GM18870 (cell line): ENCODE measurements around the gene MINDY4.

ENCODE experiments used
- ATAC-seq: cut with Tn5 transposase; IDR thresholded peaks from one replicate; pipeline ENCODE4 v1.9.1; 2021; ENCODE audit warnings: moderate library complexity; ENCODE audit not compliant: unreplicated experiment

Gene MINDY4

GRCh38 chr7:30873656-30874055 is 102.4 kb downstream of the MINDY4 start:
- no peak for ATAC-seq

GRCh38 chr7:30874656-30875302 is 103.6 kb downstream of the MINDY4 start:
- no peak for ATAC-seq

DNA sequence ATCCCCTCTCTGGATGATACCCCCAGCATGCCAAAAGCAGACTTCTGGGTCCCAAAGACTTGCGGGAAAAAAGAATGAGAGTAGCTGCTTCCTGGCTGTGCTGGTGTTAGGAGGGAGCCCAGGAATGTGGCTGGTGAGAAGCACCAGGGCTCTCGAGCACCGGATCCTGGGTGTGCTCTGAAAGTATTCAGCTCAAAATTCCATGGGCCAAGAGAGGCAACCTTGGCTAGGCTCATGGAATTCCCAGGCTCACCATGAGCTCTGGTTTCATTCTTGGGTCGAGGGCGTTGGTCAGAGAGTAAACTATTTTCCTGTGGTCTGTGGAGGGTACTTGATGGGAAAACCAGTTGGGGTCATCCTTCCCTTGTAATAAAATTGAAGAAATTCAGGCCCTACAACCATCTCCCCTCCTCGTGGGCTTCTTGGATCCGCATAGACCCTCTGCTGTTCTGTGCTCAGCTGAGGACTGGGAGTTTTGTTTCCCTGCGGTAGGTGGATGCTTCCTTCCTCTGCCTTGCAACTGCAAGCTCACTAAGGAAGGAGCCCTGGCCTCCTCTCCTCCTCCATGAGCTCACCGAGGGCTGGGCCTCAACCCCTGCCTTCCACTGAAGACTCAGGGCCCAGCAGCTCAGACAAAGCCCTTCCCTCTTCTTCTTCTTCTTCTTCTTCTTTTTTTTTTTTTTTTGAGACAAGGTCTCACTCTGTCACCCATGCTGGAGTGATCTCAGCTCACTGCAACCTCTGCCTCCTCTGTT is 106.0 kb downstream of the MINDY4 start:
- ATAC-seq, result no peak

GRCh38 chr7:30877993-30878392 is 106.8 kb downstream of the MINDY4 start:
- ATAC-seq, result no peak

DNA sequence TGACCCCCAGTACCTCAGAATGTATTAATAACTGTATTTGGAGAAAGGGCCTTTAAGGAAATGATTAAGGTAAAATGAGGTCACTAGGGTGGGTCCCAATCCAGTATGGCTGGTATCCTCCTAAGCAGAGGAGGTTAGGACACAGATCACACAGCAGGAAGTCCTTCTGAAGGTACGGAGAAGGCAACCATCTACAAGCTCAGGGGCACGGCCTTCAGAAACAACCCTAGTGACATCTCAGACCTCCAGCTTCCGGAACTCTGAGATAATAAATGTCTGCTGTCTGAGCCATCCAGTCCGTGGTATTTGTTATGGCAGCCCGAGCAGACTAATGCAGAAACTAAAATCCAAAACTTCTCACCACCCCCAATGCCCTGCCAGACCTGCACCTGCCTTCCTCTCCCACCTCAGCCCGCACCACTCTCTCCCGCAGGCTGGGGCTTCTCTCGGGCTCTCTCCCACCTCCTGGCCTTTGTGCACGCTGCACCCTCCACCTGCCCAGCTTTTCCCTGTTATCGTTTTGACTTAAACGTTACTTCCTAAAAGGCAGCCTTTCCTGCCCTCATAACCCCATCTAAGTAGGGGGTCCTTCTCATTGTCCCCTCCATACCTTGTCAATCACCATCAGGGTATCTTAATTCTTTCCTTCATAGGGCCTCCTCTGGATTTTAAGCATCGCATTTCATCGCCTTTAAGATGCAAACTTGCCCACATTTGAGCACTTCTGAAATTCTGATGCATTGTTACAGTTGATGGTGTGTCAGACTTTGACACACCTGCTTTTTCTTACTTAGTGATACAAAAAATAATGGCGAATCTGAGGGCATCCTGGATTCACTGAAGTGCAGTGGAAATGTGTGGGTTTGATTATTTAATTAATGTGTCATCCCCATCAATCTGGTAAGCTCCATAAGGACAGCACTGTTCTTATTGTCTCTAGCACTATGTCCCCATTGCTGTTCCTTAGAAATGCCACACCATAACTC is 108.2 kb downstream of the MINDY4 start:
- no peak for ATAC-seq

DNA sequence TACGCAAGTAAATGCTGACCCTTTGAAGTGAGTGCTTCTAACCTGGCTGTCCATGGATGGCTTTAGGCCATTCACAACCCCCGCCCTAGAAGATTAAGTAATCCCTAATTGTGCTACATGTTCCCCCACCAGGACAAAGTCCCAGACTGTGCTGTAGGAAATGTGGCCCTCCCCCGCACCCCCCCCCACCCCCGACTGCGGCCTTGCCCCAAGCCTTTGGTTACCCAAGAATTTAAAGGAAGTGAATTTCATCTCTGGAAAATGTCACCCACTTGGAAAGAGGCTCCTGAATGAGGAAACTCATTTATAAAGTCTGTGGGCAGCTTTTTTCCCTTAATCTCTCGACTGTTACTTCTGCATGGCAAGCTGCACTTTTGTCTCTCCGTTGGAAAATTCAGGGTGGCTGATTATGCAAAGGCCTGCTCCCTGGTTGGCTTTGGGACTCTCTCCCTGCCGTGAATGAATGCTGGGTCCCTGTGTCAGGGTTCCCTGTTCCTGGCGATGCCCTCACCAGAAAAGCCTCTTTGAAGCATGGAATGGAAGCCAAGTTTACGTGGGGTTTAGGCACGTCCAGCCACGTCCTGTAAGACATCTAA is 109.0 kb downstream of the MINDY4 start:
- ATAC-seq, result no peak

DNA sequence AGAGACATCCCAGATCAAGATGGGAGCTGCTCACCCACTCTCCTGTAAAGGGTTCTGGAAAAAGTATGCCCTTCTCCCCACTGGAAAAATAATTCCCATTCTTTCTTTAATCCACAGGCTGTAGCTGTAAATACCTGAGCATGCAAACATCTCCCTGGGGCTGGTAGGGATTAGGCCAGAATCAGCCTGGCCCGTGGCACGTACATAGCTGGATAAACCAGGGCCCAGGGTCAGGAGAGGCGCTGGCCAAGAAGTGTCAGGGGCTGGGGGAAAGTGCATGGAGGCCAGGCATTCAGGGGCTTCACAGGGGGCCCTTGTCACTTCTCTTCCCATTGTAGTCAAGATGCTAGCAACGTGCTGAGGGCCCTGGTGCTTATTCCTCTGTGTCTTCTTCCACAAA is 109.7 kb downstream of the MINDY4 start:
- ATAC-seq, result no peak

DNA sequence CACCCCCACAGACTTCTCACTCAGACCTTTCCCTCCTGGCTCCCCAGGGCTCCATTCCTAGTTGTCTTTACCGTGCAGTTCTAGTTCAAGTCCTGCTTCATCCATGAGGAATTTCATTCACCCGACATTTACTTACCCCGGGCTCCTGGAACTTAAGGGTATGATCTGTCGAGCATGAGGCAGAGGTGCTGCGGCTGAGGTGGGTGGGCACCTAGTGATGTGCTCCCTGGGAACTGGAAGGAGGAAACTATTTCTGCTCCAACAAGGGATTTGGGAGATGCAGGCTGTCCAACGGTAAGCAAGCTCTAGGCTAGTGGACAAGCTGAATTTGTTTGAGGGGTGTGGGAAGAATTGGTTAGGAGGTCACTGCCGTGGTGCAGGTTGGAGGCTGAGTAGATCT is 110.2 kb downstream of the MINDY4 start:
- ATAC-seq, result no peak

DNA sequence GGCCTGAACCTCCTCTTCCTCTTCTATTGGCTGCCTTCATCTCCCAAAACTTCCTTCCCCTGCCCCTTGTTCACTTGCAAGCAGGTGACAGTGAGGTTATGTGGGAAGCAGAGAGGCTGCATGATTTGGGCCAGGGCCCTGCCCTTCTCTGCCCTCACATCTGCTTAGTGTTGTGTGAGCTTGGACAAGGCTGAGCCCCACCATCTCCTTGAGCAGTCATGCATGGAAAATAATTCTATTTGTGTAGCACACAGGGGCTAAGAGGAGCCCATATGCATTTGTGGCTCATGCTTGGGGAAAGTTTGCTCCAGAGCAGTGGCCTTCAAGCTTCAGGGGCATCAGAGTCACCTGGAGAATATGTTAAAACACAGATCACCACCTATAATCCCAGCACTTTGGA is 113.7 kb downstream of the MINDY4 start:
- ATAC-seq, result no peak

DNA sequence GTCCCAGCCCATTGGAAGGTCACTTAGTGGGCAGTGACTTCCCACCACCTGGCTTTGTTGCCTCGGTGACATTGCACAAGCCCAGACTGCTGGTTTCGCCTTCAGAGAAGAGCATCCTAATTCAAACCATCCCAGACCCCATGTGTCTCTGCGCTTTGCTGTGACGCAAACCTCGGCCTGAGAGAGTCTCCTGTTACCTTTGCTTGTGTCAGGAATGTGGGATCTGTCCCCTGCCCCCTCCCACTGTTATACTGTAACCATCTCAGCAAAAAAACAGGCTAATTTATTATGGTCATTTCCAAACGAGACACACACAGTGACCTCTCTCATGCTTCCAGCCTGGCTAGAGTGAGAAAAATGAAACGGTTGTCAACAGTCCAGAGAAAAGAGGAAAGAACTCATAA is 115.4 kb downstream of the MINDY4 start:
- no peak for ATAC-seq

- ATAC-seq, result no peak
Measured at GRCh38 chr7:30887464-30887872, 116.3 kb downstream of the MINDY4 start.

DNA sequence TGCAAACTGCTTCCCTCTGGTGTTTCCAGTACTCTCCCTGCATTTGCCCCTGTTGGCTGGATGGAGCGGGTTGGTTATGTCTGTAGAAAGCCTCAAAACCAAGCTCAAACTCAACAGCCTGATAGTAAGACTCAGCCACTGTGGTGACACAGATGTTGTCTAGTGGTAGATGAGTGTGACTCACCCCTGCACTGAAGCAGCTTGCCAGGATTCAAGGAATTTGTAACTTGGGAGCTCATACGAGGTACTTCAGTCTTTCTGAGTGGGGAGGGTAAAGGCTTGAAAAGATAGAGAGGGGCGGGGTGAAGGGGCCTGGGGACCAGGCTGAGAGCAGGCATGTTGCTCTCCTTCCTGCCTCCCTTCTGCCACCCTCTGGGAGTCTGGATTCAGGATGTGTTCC is 117.5 kb downstream of the MINDY4 start:
- no peak for ATAC-seq

DNA sequence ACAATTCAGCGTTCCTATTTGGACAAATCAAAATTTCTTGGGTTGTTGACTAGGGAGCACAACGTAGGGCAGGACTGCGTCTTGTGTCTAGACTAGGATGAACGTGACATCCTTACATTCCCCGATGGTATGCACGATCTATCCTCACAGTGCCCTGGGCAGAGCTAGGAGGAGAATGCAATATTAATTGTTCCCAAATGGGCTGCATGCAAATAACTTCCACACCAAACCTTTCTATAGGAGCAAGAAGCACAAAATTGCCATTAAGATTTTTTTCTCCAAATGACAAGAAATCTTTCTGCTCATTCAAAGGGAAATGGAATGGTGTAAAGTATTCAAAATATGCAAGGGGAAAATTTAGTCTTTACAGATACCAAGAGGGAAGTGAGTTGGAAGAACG is 119.0 kb downstream of the MINDY4 start:
- ATAC-seq, result no peak

- ATAC-seq, result no peak
Measured at GRCh38 chr7:30893357-30893756, 122.1 kb downstream of the MINDY4 start.

DNA sequence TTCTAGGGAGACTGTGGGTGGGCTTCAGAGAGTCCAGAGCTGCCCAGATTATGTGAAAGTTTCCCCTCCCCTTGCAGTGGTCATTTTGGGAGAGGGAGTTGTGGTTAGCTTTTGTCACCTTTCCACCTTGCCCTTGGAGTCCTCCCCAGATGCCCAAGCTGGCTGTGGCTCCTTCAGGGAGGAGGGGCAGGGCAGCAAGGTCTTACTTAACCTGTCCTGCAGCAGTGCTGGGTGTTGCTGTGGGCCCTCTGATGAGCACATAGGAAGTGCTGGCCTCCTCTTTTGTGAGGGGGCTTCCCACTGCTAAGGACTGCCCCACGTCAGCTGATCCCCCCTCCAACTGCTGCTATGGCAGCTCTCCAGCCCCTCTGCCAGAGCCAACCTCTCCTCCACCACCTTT is 122.8 kb downstream of the MINDY4 start:
- ATAC-seq, result no peak

- no peak for ATAC-seq
Measured at GRCh38 chr7:30894866-30895605, 123.8 kb downstream of the MINDY4 start.

DNA sequence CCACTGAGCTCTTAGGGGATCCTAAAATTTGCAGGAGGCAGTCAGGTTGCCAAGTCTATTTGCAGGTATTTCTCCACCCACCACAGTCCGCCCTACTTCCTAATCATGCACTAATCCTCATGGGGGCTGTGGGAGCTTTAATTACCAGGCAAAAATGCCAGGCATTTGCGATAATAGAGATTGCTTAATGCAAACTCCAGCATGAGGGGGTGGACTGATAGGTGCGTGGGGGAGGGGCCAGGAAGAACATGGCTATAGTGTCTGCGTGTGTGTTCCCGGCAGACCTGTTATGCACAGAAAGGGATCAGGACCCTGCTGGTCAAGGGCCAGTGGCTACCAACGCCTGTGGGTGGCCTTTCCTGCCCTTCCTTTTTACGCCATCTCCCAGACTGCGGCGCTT is 124.8 kb downstream of the MINDY4 start:
- ATAC-seq, result no peak

DNA sequence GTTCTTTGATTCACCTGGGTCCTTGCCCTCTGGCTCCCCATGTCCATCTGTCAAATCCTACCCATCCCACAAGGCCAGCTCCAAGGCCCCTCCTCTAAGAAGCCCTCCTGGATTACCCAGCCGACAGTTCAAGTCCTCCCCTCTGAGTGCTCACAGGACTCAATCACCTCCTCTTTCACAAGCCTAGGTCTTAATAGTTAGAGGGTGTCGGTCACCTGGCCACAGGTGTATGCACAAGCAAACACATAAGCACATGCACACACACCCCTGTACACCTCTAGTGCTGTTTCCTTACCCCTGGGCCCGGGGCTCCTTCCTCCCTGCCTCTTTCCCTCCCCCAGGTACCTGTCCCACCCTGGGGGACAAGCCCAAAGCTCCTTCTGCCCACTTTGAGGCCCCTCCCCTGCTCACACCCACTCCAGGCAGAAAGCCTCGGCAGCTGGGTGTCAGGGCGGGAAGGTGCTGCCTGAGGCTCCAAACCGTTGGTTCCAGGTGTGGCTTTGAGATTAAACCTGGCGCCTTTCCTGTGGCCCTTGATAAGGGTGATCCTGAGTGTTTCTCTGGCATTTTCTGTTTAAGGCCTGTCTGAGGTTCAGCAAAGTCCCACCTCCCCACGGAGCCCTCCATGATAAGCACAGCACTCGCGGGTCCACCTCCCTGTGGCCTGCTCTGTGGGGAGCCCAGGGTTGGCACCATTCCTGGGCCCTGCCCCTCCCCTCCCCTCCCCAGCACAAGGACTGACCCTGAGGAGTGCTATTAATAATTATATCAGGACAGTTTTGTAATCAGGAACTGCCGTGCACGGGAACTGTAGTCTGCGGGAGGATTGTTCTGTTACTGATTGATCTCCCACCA is 125.8 kb downstream of the MINDY4 start:
- no peak for ATAC-seq

DNA sequence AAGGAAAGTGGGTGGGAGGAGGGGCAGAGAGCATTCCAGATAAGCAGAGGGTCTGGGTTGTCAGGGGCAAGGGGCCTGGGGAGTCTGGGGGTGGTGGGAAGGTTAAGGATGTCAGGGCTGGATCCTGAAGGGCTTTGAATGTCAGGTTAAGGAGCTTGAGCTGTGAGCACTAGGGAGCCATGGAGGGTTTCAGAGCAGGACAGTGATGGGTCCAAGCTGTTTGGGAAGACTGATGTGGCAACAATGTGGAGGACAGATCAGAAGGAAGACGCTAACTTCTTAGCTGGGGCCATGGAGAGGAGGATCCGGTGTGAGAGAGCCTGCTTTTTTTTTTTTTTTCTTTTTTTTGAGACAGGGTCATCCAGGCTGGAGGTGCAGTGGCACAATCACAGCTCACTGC is 126.6 kb downstream of the MINDY4 start:
- no peak for ATAC-seq

GRCh38 chr7:30898411-30898810 is 127.2 kb downstream of the MINDY4 start:
- no peak for ATAC-seq
